HCT116 (cell line): ENCODE measurements around the gene INKA2.

Experiments
- CEBPB ChIP-seq: IDR thresholded peaks from 2 replicates; pipeline ENCODE4 v1.6.1; 2012; ENCODE audit warnings: low read depth
- CTCF ChIP-seq, 3 experiments: fragments of 200-600 bp in 1 of 3; sonication (generic) in 1 of 3; IDR thresholded peaks in 2 of 3; conservative IDR thresholded peaks in 1 of 3; 2 replicates each; pipeline ENCODE4 v1.5.1; 2012 to 2017; ENCODE audit warnings: low read depth in 2 of 3, low read length in 2 of 3, antibody characterized with exemption in 1 of 3, borderline replicate concordance in 1 of 3, control low read depth in 1 of 3, mild to moderate bottlenecking in 1 of 3, mixed read lengths in 1 of 3, mixed run types in 1 of 3, moderate library complexity in 1 of 3; ENCODE audit not compliant: insufficient read depth in 1 of 3
- ELF1 ChIP-seq: IDR thresholded peaks from 2 replicates; pipeline ENCODE4 v1.6.1; 2012; ENCODE audit warnings: low read depth, borderline replicate concordance
- JUND ChIP-seq: IDR thresholded peaks from 2 replicates; pipeline ENCODE4 v1.6.1; 2012
- MAX ChIP-seq: IDR thresholded peaks from 2 replicates; pipeline ENCODE4 v1.6.1; 2012
- POLR2A ChIP-seq: IDR thresholded peaks from 2 replicates; pipeline ENCODE4 v1.7.0; 2011; ENCODE audit warnings: borderline replicate concordance; ENCODE audit not compliant: insufficient read depth, insufficient read length; ENCODE audit errors: extremely low read depth
- POLR2AphosphoS5 ChIP-seq: IDR thresholded peaks from 2 replicates; pipeline ENCODE4 v1.6.1; 2011; ENCODE audit warnings: mild to moderate bottlenecking, low read depth, low read length, moderate library complexity
- RAD21 ChIP-seq: IDR thresholded peaks from 2 replicates; pipeline ENCODE4 v1.6.1; 2012; ENCODE audit warnings: low read depth, mild to moderate bottlenecking
- SP1 ChIP-seq: IDR thresholded peaks from 2 replicates; pipeline ENCODE4 v1.6.1; 2012; ENCODE audit warnings: low read depth
- YY1 ChIP-seq: IDR thresholded peaks from 2 replicates; pipeline ENCODE4 v1.6.1; 2011; ENCODE audit warnings: low read length, low read depth, moderate library complexity, mild to moderate bottlenecking; ENCODE audit not compliant: insufficient replicate concordance; ENCODE audit errors: extremely low read depth
- ZNF274 ChIP-seq: fragments of 200-500 bp; sonication (Bioruptor generic); IDR thresholded peaks from 2 replicates; pipeline ENCODE4 v1.6.1; 2014; ENCODE audit warnings: mild to moderate bottlenecking, low read depth, low read length, inconsistent platforms

GRCh38 chr1:111745675-111746613 is 6.7 kb upstream of the INKA2 start:
- TF ChIP-seq CTCF (IDR thresholded peaks at IDR 0.05 in 2 of 3, conservative IDR thresholded peaks at IDR 0.05 in 1 of 3; ENCODE audit: borderline replicate concordance in 1 of 3, insufficient read depth in 1 of 3, low read depth in 2 of 3, low read length in 2 of 3) (no peak), YY1 (no peak), MAX (no peak), RAD21 (no peak), ZNF274 (no peak), CEBPB (no peak), POLR2A (no peak), POLR2AphosphoS5 (no peak), ELF1 (no peak), JUND (no peak), SP1 (no peak)
